HepG2 (cell line): ENCODE results near the gene STRN3. TPM values are rescaled to one million over a fixed set of nuclear protein-coding genes. Genes with fewer than 3 reads are reported as not detected.

Experiments used
- ATAC-seq: fragments of 200-7000 bp; cut with Tn5 transposase; 3 replicates; pipeline ENCODE4 v1.9.1; 2020; ENCODE audit warnings: mild to moderate bottlenecking, moderate library complexity
- BruUV-seq: library from RNA; stranded (reverse); fragments of 400-500 nt; replicated peaks from 2 replicates; lab custom pipeline; 2021; lab: Mats Ljungman, UMichigan
- CTCF ChIA-PET: fragments of 300-600 bp; formaldehyde crosslinking; extraction: SDS; loops from one replicate; lab custom pipeline; 2021; ENCODE audit warnings: low total read pairs, inconsistent platforms, low intra/inter-chr PET ratio; lab: Yijun Ruan, JAX
- POLR2A ChIA-PET: fragments of 350-600 bp; sonication (Branson Sonifier 250); formaldehyde crosslinking; loops from one replicate; lab custom pipeline; 2020; ENCODE audit warnings: antibody characterized with exemption, inconsistent platforms; lab: Yijun Ruan, JAX
- DNase-seq: peaks from one replicate; pipeline ENCODE4 v3.0.0-alpha.2; 2015; ENCODE audit warnings: low spot score
- FAIRE-seq: peaks from 3 replicates; lab custom pipeline; 2011; peaks lifted over from hg19 to GRCh38; lab: Jason Lieb, UNC
- H2AFZ ChIP-seq: one replicate; pipeline ENCODE4 v1.6.1; 2011; ENCODE audit warnings: low read length, inconsistent platforms
- H3K27ac ChIP-seq: fragments of 300-600 bp; 3 replicates; pipeline ENCODE4 v1.8.0; 2011; ENCODE audit warnings: mixed run types, mild to moderate bottlenecking, mixed read lengths, low read length, inconsistent platforms; ENCODE audit not compliant: insufficient read depth; ENCODE audit errors: extremely low read length
- H3K27me3 ChIP-seq, 2 experiments: fragments of 200-600 bp in 1 of 2; 2 replicates in 1 of 2; 3 replicates in 1 of 2; pipeline versions ENCODE4 v1.6.0 to v1.8.0; 2011; ENCODE audit warnings: low read length in 2 of 2, mild to moderate bottlenecking in 2 of 2, moderate library complexity in 2 of 2, inconsistent platforms in 1 of 2; ENCODE audit not compliant: insufficient read depth in 2 of 2, control insufficient read depth in 1 of 2
- H3K36me3 ChIP-seq, 2 experiments: fragments of 200-600 bp in 1 of 2; replicated peaks in 1 of 2; 2 replicates in 1 of 2; 3 replicates in 1 of 2; pipeline versions ENCODE4 v1.5.1 to v1.8.0; 2011; ENCODE audit warnings: low read length in 2 of 2, inconsistent platforms in 1 of 2; ENCODE audit not compliant: insufficient read depth in 2 of 2, control insufficient read depth in 1 of 2
- H3K4me1 ChIP-seq: 2 replicates; pipeline ENCODE4 v1.5.1; 2012; ENCODE audit warnings: low read length, inconsistent platforms; ENCODE audit not compliant: insufficient read depth
- H3K4me2 ChIP-seq: 2 replicates; pipeline ENCODE4 v1.6.0; 2011; ENCODE audit warnings: low read depth, low read length, inconsistent platforms
- H3K4me3 ChIP-seq, 3 experiments: fragments of 200-600 bp in 1 of 3; sonication (generic), shearing (Covaris generic) in 1 of 3; replicated peaks in 1 of 3; 2 replicates each; pipeline ENCODE4 v1.5.1; 2011 to 2016; ENCODE audit warnings: low read length in 3 of 3, inconsistent platforms in 2 of 3, low read depth in 2 of 3, mild to moderate bottlenecking in 2 of 3, control low read depth in 1 of 3, mixed read lengths in 1 of 3; ENCODE audit not compliant: insufficient read depth in 1 of 3
- H3K79me2 ChIP-seq: one replicate; pipeline ENCODE4 v1.6.1; 2011; ENCODE audit warnings: low read length, inconsistent platforms; ENCODE audit not compliant: insufficient read depth
- H3K9ac ChIP-seq: 2 replicates; pipeline ENCODE4 v1.6.0; 2011; ENCODE audit warnings: mild to moderate bottlenecking, low read depth, low read length, inconsistent platforms; ENCODE audit not compliant: insufficient read depth
- H3K9me3 ChIP-seq: 2 replicates; pipeline ENCODE4 v1.5.1; 2012; ENCODE audit warnings: mild to moderate bottlenecking, low read length
- H4K20me1 ChIP-seq: 2 replicates; pipeline ENCODE4 v1.6.0; 2011; ENCODE audit warnings: inconsistent platforms, mild to moderate bottlenecking, low read length, moderate library complexity; ENCODE audit not compliant: insufficient read depth
- CCAR2 ChIP-seq: fragments of 200-400 bp; formaldehyde crosslinking; optimal IDR thresholded peaks from 2 replicates; pipeline ENCODE3; 2018; ENCODE audit warnings: low read depth, mild to moderate bottlenecking, low read length, moderate library complexity
- DMAP1 ChIP-seq: IDR thresholded peaks from 2 replicates; pipeline ENCODE4 v1.6.1; 2016
- PAXIP1 ChIP-seq: sonication (generic); formaldehyde crosslinking; conservative IDR thresholded peaks from 2 replicates; pipeline ENCODE4 v1.4.0; 2020; ENCODE audit warnings: mild to moderate bottlenecking, missing genetic modification reagents, moderate library complexity
- POLR2G ChIP-seq: fragments of 200-400 bp; formaldehyde crosslinking; IDR thresholded peaks from 2 replicates; pipeline ENCODE4 v1.6.1; 2018; ENCODE audit warnings: mild to moderate bottlenecking, low read depth, low read length, moderate library complexity
- SMYD3 ChIP-seq: sonication (generic); formaldehyde crosslinking; IDR thresholded peaks from 2 replicates; pipeline ENCODE4 v1.8.1; 2023; ENCODE audit warnings: mild to moderate bottlenecking, missing genetic modification reagents
- YEATS2 ChIP-seq: sonication (generic); formaldehyde crosslinking; IDR thresholded peaks from 2 replicates; pipeline ENCODE4 v1.4.0; 2020; ENCODE audit warnings: missing genetic modification reagents, borderline replicate concordance
- ZKSCAN1 ChIP-seq: fragments of 150-350 bp; IDR thresholded peaks from 2 replicates; pipeline ENCODE4 v1.6.1; 2014; ENCODE audit warnings: low read length
- ZNF142 ChIP-seq: sonication (generic); formaldehyde crosslinking; IDR thresholded peaks from 2 replicates; pipeline ENCODE4 v1.4.0; 2020; ENCODE audit warnings: missing genetic modification reagents
- ZNF232 ChIP-seq: sonication (generic); formaldehyde crosslinking; IDR thresholded peaks from 2 replicates; pipeline ENCODE4 v1.4.0; 2020; ENCODE audit warnings: missing genetic modification reagents, borderline replicate concordance
- ZNF597 ChIP-seq: sonication (generic); formaldehyde crosslinking; IDR thresholded peaks from 2 replicates; pipeline ENCODE4 v1.5.0; 2020; ENCODE audit warnings: missing genetic modification reagents
- ZNF740 ChIP-seq: sonication (generic); formaldehyde crosslinking; IDR thresholded peaks from 2 replicates; pipeline ENCODE4 v1.4.0; 2020; ENCODE audit warnings: missing genetic modification reagents
- ZSCAN21 ChIP-seq: sonication (generic); formaldehyde crosslinking; IDR thresholded peaks from 2 replicates; pipeline ENCODE4 v1.8.0; 2022; ENCODE audit warnings: mild to moderate bottlenecking, missing genetic modification reagents, moderate library complexity, borderline replicate concordance
- WGBS: methylation state at CpG from one replicate; pipeline ENCODE4 v1.1.6; 2017; ENCODE audit warnings: low lambda C conversion rate; 5-methylcytosine and 5-hydroxymethylcytosine counted together
- in situ Hi-C: cut with HindIII; loops from 2 replicates; pipeline ENCODE4 v1.10.0; 2017; ENCODE audit warnings: low pct_unique_long_range_greater_than_20kb; ENCODE audit not compliant: extremely low pct_ligation_motif_present
- intact Hi-C: fragments of 100-400 bp; cut with micrococcal nuclease; formaldehyde crosslinking; loops from one replicate; pipeline ENCODE4 v1.10.0; 2022; ENCODE audit not compliant: unreplicated experiment
- polyA plus RNA-seq, 8 experiments: library from polyadenylated mRNA; depleted of rRNA in 3 of 8; stranded (reverse) in 7 of 8; unstranded in 1 of 8; fragments of >200 nt; fragmentation: Illumina TruSeq in 4 of 8; extraction: Trizol in 4 of 8; gene quantifications; 2 replicates each; pipeline versions ENCODE4 v1.2.1 to v1.2.3, GENCODE V29; 2011 to 2016; ENCODE audit warnings: low read depth in 4 of 8, missing spikeins in 1 of 8, mixed read lengths in 1 of 8; ENCODE audit not compliant: insufficient read depth in 1 of 8
- total RNA-seq, 5 experiments: library from RNA; depleted of rRNA; stranded (reverse); fragments of >200 nt; fragmentation: Illumina TruSeq; extraction: Trizol; gene quantifications; 2 replicates each; pipeline ENCODE4 v1.2.3, GENCODE V29; 2016; ENCODE audit warnings: low read depth in 1 of 5

Gene STRN3
- total and polyA plus RNA-seq, 2 of the 13 experiments (the other 11 are each of a cell fraction or from before 2014, with no cell fraction given) = 49.4 to 123 TPM

- no peak for TF ChIP-seq ZNF597 (CRISPR knock-in tag)
- TF ChIP-seq DMAP1 = no peak
- TF ChIP-seq SMYD3 (CRISPR knock-in tag) = 0 out of 2 replicates have a peak, but pooled peaks have one; percentile 45
- TF ChIP-seq PAXIP1 (CRISPR knock-in tag) = no peak
- no peak for TF ChIP-seq CCAR2
- TF ChIP-seq ZNF232 (CRISPR knock-in tag) = no peak
- TF ChIP-seq POLR2G = peak; percentile 51; the same call in 1 of the 2 replicates
- no peak for TF ChIP-seq ZKSCAN1
- TF ChIP-seq, all 625 proteins: peak for 5
Measured at GRCh38 chr14:30883508-30884294, 142.5 kb downstream of the STRN3 start (continued).

GRCh38 chr14:30882431-30882830, 143.7 kb downstream of the STRN3 start:
- Histone ChIP-seq H3K9ac (no peak overlapping the region), H3K27ac (no peak overlapping the region), H3K4me1 (no peaks in the 10 kb centered on the region), H3K27me3 (no peaks in the 10 kb centered on the region), H3K36me3 (peaks cover 0 to 4% of the 10 kb centered on the region in 2 experiments; a peak in 2 of 5 replicates), H3K4me3 (no peak overlapping the region), H4K20me1 (no peaks in the 10 kb centered on the region), H3K4me2 (no peak overlapping the region), H3K9me3 (no peaks in the 10 kb centered on the region), H2AFZ (no peak overlapping the region), H3K79me2 (no peaks in the 10 kb centered on the region)
- intact Hi-C loops (no loop called here), in situ Hi-C loops (no loop called here)
- ATAC-seq = peak; percentile 5; the same call in 1 of the 3 replicates
- ChIA-PET POLR2A (no interaction called here), CTCF (no interaction called here)
- FAIRE-seq = no peak
- WGBS = 97% methylated on average over 1 of the region's 1 CpG
- DNase-seq = no peak
- no TSS peak for BruUV-seq
- TF ChIP-seq ZNF142 (no peak), ZSCAN21 (CRISPR knock-in tag) (no peak), ZNF740 (CRISPR knock-in tag) (no peak), YEATS2 (no peak)
